ENCODE results near the gene INO80. TPM values are rescaled to one million over a fixed set of nuclear protein-coding genes. Genes with fewer than 3 reads are reported as not detected.

The INO80 gene
- total and polyA plus RNA-seq, 2 donors (not counting 1 experiment from before 2014, with no cell fraction given), result 16.3 to 55.7 TPM

- Histone ChIP-seq H3K4me1 (ENCODE audit: control insufficient read depth in 2 of 2, insufficient read depth in 2 of 2, low read length in 2 of 2) (no peaks in the 10 kb centered on the region), H3K79me2 (ENCODE audit: control insufficient read depth, insufficient read depth, low read length) (peaks cover 3% of the 10 kb centered on the region), H3K4me3 (ENCODE audit: control extremely low read depth in 1 of 5, extremely low read depth in 1 of 5, insufficient read depth in 1 of 5, low read depth in 2 of 5, low read length in 4 of 5) (no peak overlapping the region), H3K4me2 (replicated peaks; ENCODE audit: low read depth, low read length, poor library complexity, severe bottlenecking) (no peak overlapping the region), H3K27ac (ENCODE audit: low read length in 2 of 2) (no peak overlapping the region), H3K27me3 (replicated peaks in 1 of 4; ENCODE audit: control extremely low read depth in 1 of 4, control insufficient read depth in 3 of 4, insufficient read depth in 4 of 4, low read length in 3 of 4) (no peaks in the 10 kb centered on the region), H3K9me3 (ENCODE audit: control extremely low read depth in 1 of 3, control insufficient read depth in 2 of 3, insufficient read depth in 1 of 3, low read length in 2 of 3) (no peaks in the 10 kb centered on the region), H3K36me3 (replicated peaks in 1 of 2; ENCODE audit: control extremely low read depth in 1 of 2, control insufficient read depth in 1 of 2, extremely low read depth in 1 of 2, insufficient read depth in 2 of 2, low read length in 1 of 2) (peaks cover 28 to 69% of the 10 kb centered on the region in 2 experiments), H2AFZ (ENCODE audit: insufficient read depth, low read depth, low read length, poor library complexity, severe bottlenecking) (no peak overlapping the region), H3K9ac (ENCODE audit: low read length) (no peak overlapping the region), H4K20me1 (ENCODE audit: control insufficient read depth, insufficient read depth, low read length, poor library complexity, severe bottlenecking) (peaks cover 7% of the 10 kb centered on the region)
- Mint-ChIP-seq H3K27me3 (no peaks in the 10 kb centered on the region), H3K27ac (no peak overlapping the region), H3K4me3 (no peak overlapping the region), H3K9me3 (ENCODE audit: insufficient read depth) (no peaks in the 10 kb centered on the region), H3K4me1 (peaks cover 3% of the 10 kb centered on the region)
- ChIA-PET CTCF (interaction anchor here (0.7 to 12.2 kb wide), 5 partner anchors 9 to 162 kb away, joined by 3 to 176 read pairs (median 9); no protein-coding TSS in a partner anchor), POLR2A (no interaction called here)
- ATAC-seq (ENCODE audit: low read depth), result no peak
- intact Hi-C loops (cut with micrococcal nuclease), result loop anchor here (5.0 kb wide), 2 partner anchors 79 to 164 kb away; no protein-coding TSS in a partner anchor
- no peak for DNase-seq
- no peak for TF ChIP-seq EZH2 (IDR thresholded peaks at IDR 0.05; ENCODE audit: borderline replicate concordance, insufficient read depth, low read depth, low read length, poor library complexity, severe bottlenecking)
- TF ChIP-seq, protein P1, sequence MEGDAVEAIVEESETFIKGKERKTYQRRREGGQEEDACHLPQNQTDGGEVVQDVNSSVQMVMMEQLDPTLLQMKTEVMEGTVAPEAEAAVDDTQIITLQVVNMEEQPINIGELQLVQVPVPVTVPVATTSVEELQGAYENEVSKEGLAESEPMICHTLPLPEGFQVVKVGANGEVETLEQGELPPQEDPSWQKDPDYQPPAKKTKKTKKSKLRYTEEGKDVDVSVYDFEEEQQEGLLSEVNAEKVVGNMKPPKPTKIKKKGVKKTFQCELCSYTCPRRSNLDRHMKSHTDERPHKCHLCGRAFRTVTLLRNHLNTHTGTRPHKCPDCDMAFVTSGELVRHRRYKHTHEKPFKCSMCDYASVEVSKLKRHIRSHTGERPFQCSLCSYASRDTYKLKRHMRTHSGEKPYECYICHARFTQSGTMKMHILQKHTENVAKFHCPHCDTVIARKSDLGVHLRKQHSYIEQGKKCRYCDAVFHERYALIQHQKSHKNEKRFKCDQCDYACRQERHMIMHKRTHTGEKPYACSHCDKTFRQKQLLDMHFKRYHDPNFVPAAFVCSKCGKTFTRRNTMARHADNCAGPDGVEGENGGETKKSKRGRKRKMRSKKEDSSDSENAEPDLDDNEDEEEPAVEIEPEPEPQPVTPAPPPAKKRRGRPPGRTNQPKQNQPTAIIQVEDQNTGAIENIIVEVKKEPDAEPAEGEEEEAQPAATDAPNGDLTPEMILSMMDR (IDR thresholded peaks at IDR 0.05), result no peak
- 80% methylated on average over 5 of the region's 6 CpGs for WGBS (ENCODE audit: insufficient coverage)
These were observed 95.3 kb downstream of the INO80 start for GRCh38 chr15:41020829-41021228.

DNA sequence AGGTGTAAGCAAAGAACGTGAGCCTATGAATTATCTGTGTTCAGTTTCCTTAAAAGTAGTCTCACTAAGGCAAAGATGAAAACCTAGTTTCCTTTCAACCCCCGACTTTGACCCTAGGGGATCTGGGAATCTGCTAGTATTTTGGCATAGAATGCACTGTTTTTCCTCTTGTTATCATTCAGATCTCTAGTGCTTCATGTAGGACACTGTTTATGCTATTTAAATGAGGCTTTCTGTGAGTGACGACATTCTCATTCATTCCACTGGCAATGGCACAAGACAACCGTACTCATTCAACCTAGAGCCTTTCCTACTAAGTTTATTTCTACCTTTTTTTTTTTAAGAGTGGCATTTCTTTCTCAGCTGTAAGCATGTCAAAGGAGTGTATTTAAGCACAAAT, 95.8 kb downstream of the INO80 start:
- H3K4me1 ChIP-seq (ENCODE audit: control insufficient read depth in 2 of 2, insufficient read depth in 2 of 2, low read length in 2 of 2), result no peaks in the 10 kb centered on the region
- no peaks in the 10 kb centered on the region for H3K27me3 ChIP-seq (replicated peaks in 1 of 4; ENCODE audit: control extremely low read depth in 1 of 4, control insufficient read depth in 3 of 4, insufficient read depth in 4 of 4, low read length in 3 of 4)
- peaks cover 3% of the 10 kb centered on the region for H3K79me2 ChIP-seq (ENCODE audit: control insufficient read depth, insufficient read depth, low read length)
- no peak overlapping the region for H3K4me3 ChIP-seq (ENCODE audit: control extremely low read depth in 1 of 5, extremely low read depth in 1 of 5, insufficient read depth in 1 of 5, low read depth in 2 of 5, low read length in 4 of 5)
- Mint-ChIP-seq H3K4me3 (no peak overlapping the region), H3K27ac (no peak overlapping the region), H3K9me3 (ENCODE audit: insufficient read depth) (no peaks in the 10 kb centered on the region), H3K4me1 (peaks cover 3% of the 10 kb centered on the region), H3K27me3 (no peaks in the 10 kb centered on the region)
- ChIA-PET POLR2A (no interaction called here), CTCF (interaction anchor here (2.2 to 12.2 kb wide), 2 partner anchors 77 to 114 kb away, joined by 9 to 176 read pairs; no protein-coding TSS in a partner anchor)
- H3K9me3 ChIP-seq (ENCODE audit: control extremely low read depth in 1 of 3, control insufficient read depth in 2 of 3, insufficient read depth in 1 of 3, low read length in 2 of 3), result no peaks in the 10 kb centered on the region
- peaks cover 7% of the 10 kb centered on the region for H4K20me1 ChIP-seq (ENCODE audit: control insufficient read depth, insufficient read depth, low read length, poor library complexity, severe bottlenecking)
- no peak for TF ChIP-seq EZH2 (IDR thresholded peaks at IDR 0.05; ENCODE audit: borderline replicate concordance, insufficient read depth, low read depth, low read length, poor library complexity, severe bottlenecking)
- no peak overlapping the region for H3K4me2 ChIP-seq (replicated peaks; ENCODE audit: low read depth, low read length, poor library complexity, severe bottlenecking)
- H3K27ac ChIP-seq (ENCODE audit: low read length in 2 of 2), result no peak overlapping the region
- intact Hi-C loops (cut with micrococcal nuclease), result loop anchor here (5.0 kb wide), 2 partner anchors 78 to 163 kb away; no protein-coding TSS in a partner anchor
- no peak overlapping the region for H3K9ac ChIP-seq (ENCODE audit: low read length)
- ATAC-seq (ENCODE audit: low read depth), result no peak
- no peak for DNase-seq
- peaks cover 26 to 68% of the 10 kb centered on the region in 2 experiments for H3K36me3 ChIP-seq (replicated peaks in 1 of 2; ENCODE audit: control extremely low read depth in 1 of 2, control insufficient read depth in 1 of 2, extremely low read depth in 1 of 2, insufficient read depth in 2 of 2, low read length in 1 of 2)
- no CpG with 5 or more reads among the region's 4 CpGs for WGBS (ENCODE audit: insufficient coverage)
- no peak overlapping the region for H2AFZ ChIP-seq (ENCODE audit: insufficient read depth, low read depth, low read length, poor library complexity, severe bottlenecking)

Data from B cell (primary cell).